Natural killer cell (primary cell): Measurements from ENCODE around the gene PLXDC1. TPM values are rescaled to one million over a fixed set of nuclear protein-coding genes. Genes with fewer than 3 reads are reported as not detected.
"Not testable (repeated sequence)": the region's sequence is repeated elsewhere in the genome, so short reads cannot be mapped to it uniquely, and the experiment has no call there.

Source experiments
- ATAC-seq, 3 donors: fragments of 150-1000 bp in 2 of 3; fragments of 200-7000 bp in 1 of 3; cut with Tn5 transposase; 1 replicate in 1 of 3; 2 replicates in 2 of 3; pipeline ENCODE4 v1.10.0; 2021; ENCODE audit warnings: mild to moderate bottlenecking in 2 of 3, moderate library complexity in 2 of 3
- DNase-seq, 2 donors: peaks; one replicate each; pipeline versions ENCODE4 v3.0.0 to v3.0.0-alpha.2; 2013 to 2021; ENCODE audit warnings: mixed read lengths in 1 of 2
- H3K27ac ChIP-seq: one replicate; pipeline ENCODE4 v1.5.1; 2013; ENCODE audit warnings: mild to moderate bottlenecking, low read length
- H3K27me3 ChIP-seq: one replicate; pipeline ENCODE4 v1.6.1; 2013; ENCODE audit warnings: low read length; ENCODE audit not compliant: control insufficient read depth, insufficient read depth
- H3K36me3 ChIP-seq: one replicate; pipeline ENCODE4 v1.6.1; 2013; ENCODE audit warnings: low read length; ENCODE audit not compliant: control insufficient read depth, insufficient read depth
- H3K4me1 ChIP-seq: one replicate; pipeline ENCODE4 v1.6.1; 2013; ENCODE audit warnings: low read length; ENCODE audit not compliant: control insufficient read depth, insufficient read depth
- H3K4me3 ChIP-seq: one replicate; pipeline ENCODE4 v1.5.1; 2013; ENCODE audit warnings: low read length
- H3K9me3 ChIP-seq: one replicate; pipeline ENCODE4 v1.6.1; 2013; ENCODE audit warnings: low read length; ENCODE audit not compliant: control insufficient read depth, insufficient read depth
- H3K27ac Mint-ChIP-seq, 2 donors: one replicate each; pipeline ENCODE4 v1.8.0; 2022; ENCODE audit warnings: mild to moderate bottlenecking in 2 of 2, mixed read lengths in 2 of 2, moderate library complexity in 1 of 2
- H3K27me3 Mint-ChIP-seq, 2 donors: one replicate each; pipeline ENCODE4 v1.8.0; 2022; ENCODE audit warnings: low read depth in 2 of 2, mixed read lengths in 2 of 2
- H3K36me3 Mint-ChIP-seq: one replicate; pipeline ENCODE4 v1.8.0; 2022; ENCODE audit warnings: mixed read lengths
- H3K4me1 Mint-ChIP-seq, 2 donors: one replicate each; pipeline ENCODE4 v1.8.0; 2022; ENCODE audit warnings: mixed read lengths in 2 of 2
- H3K4me3 Mint-ChIP-seq: one replicate; pipeline ENCODE4 v1.8.0; 2022; ENCODE audit warnings: mild to moderate bottlenecking, moderate library complexity, mixed read lengths
- H3K9me3 Mint-ChIP-seq, 2 donors: one replicate each; pipeline ENCODE4 v1.8.0; 2022; ENCODE audit warnings: mixed read lengths in 2 of 2
- WGBS: methylation state at CpG from one replicate; pipeline ENCODE4 v1.1.7; 2013; ENCODE audit warnings: missing lambda C conversion rate; ENCODE audit not compliant: insufficient coverage; 5-methylcytosine and 5-hydroxymethylcytosine counted together
- intact Hi-C: fragments of 100-400 bp; cut with micrococcal nuclease; formaldehyde crosslinking; loops from one replicate; pipeline ENCODE4 v1.14.2; 2022
- total RNA-seq, 4 donors: library from RNA; stranded (reverse); fragments of 120-200 nt in 1 of 4; gene quantifications; one replicate each; pipeline versions ENCODE4 v1.2.3 to v1.2.4, GENCODE V29; 2013 to 2022
- TF ChIP-seq, protein P1 (sequence below): fragments of 200-600 bp; IDR thresholded peaks from one replicate; pipeline ENCODE4 v1.8.0; 2022; ENCODE audit warnings: antibody characterized with exemption

PLXDC1 gene
- total RNA-seq, 3 donors from 2014 or later (not counting 1 experiment from before 2014, with no cell fraction given), result 5.7 to 53.6 (median 15.9) TPM

DNA sequence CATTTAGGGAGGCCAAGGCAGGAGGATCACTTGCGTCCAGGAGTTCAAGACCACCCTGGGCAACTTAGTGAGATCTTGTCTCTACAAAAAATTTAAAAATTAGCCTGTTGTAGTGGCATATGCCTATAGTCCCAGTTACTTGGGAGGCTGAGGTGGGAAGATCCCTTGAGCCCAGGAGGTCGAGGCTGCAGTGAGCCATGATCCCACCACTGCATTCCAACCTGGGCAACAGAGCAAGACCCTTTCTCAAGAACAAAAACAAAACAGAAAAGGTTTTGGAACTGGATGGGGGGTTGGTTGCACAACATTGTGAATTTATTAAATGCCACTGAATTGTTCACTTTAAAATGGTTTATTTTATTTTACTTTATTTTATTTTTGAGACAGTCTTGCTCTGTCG lies 21.2 kb downstream of the PLXDC1 start:
- Histone ChIP-seq H3K4me1 (no peaks in the 10 kb centered on the region), H3K4me3 (no peak overlapping the region), H3K36me3 (no peaks in the 10 kb centered on the region), H3K27me3 (no peaks in the 10 kb centered on the region), H3K9me3 (no peaks in the 10 kb centered on the region), H3K27ac (no peak overlapping the region)
- intact Hi-C loops, result no loop called here
- TF ChIP-seq, protein P1, sequence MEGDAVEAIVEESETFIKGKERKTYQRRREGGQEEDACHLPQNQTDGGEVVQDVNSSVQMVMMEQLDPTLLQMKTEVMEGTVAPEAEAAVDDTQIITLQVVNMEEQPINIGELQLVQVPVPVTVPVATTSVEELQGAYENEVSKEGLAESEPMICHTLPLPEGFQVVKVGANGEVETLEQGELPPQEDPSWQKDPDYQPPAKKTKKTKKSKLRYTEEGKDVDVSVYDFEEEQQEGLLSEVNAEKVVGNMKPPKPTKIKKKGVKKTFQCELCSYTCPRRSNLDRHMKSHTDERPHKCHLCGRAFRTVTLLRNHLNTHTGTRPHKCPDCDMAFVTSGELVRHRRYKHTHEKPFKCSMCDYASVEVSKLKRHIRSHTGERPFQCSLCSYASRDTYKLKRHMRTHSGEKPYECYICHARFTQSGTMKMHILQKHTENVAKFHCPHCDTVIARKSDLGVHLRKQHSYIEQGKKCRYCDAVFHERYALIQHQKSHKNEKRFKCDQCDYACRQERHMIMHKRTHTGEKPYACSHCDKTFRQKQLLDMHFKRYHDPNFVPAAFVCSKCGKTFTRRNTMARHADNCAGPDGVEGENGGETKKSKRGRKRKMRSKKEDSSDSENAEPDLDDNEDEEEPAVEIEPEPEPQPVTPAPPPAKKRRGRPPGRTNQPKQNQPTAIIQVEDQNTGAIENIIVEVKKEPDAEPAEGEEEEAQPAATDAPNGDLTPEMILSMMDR, result no peak
- H3K27me3 Mint-ChIP-seq, result peaks cover 0 to 3% of the 10 kb centered on the region in 2 donors
- H3K9me3 Mint-ChIP-seq, result no peaks in the 10 kb centered on the region
- no peaks in the 10 kb centered on the region for H3K36me3 Mint-ChIP-seq
- WGBS, result 100% methylated on average over 2 of the region's 3 CpGs
- ATAC-seq (no peak), DNase-seq (no peak)
- H3K27ac Mint-ChIP-seq, result no peak overlapping the region
- H3K4me3 Mint-ChIP-seq, result no peak overlapping the region
- no peaks in the 10 kb centered on the region for H3K4me1 Mint-ChIP-seq

GRCh38 chr17:39129544-39129943 lies 21.9 kb downstream of the PLXDC1 start:
- H3K36me3 ChIP-seq, H3K9me3 ChIP-seq, H3K9me3 Mint-ChIP-seq, H3K36me3 Mint-ChIP-seq, H3K4me1 Mint-ChIP-seq, intact Hi-C loops, H3K27me3 Mint-ChIP-seq, H3K4me3 ChIP-seq, H3K27ac ChIP-seq, DNase-seq, H3K27ac Mint-ChIP-seq, H3K4me3 Mint-ChIP-seq, H3K4me1 ChIP-seq, H3K27me3 ChIP-seq, ATAC-seq: not testable (repeated sequence)
- 95% methylated on average over 3 of the region's 6 CpGs for WGBS

DNA sequence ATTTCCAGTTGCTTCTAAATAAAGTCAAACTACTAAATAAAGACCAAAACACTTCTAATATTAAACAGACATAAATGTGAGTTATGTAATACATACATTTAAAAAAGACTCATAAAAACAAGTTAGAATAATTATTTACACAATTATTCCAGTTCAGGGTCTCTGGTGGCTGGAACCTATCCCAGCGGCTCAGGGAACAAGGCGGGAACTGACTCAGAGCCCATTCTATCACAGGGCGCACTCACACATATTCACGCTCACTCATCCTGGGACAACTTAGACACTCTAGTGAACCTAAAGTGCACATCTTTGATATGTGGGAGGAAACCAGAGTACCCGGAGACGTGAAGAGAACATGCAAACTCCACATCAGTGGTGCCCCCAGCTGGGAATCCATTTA lies 25.0 kb downstream of the PLXDC1 start:
- no peaks in the 10 kb centered on the region for H3K4me1 ChIP-seq
- H3K9me3 Mint-ChIP-seq, result no peaks in the 10 kb centered on the region
- WGBS, result 84% methylated on average over 6 of the region's 6 CpGs

GRCh38 chr17:39125143-39125875 lies 26.1 kb downstream of the PLXDC1 start:
- Mint-ChIP-seq H3K27me3 (no peaks in the 10 kb centered on the region), H3K4me3 (no peak overlapping the region), H3K27ac (no peak overlapping the region), H3K4me1 (no peaks in the 10 kb centered on the region), H3K36me3 (no peaks in the 10 kb centered on the region), H3K9me3 (no peaks in the 10 kb centered on the region)
- H3K27ac ChIP-seq, result no peak overlapping the region
- no peak for DNase-seq
- H3K9me3 ChIP-seq, result no peaks in the 10 kb centered on the region
- no peaks in the 10 kb centered on the region for H3K36me3 ChIP-seq
- no peak overlapping the region for H3K4me3 ChIP-seq
- TF ChIP-seq, protein P1, result no peak
- no peaks in the 10 kb centered on the region for H3K4me1 ChIP-seq
- ATAC-seq, result no peak
- WGBS, result 96% methylated on average over 2 of the region's 2 CpGs
- H3K27me3 ChIP-seq, result no peaks in the 10 kb centered on the region
- intact Hi-C loops, result no loop called here

More for the DNA sequence above, 25.0 kb downstream of the PLXDC1 start:
- Mint-ChIP-seq H3K27me3 (no peaks in the 10 kb centered on the region), H3K36me3 (no peaks in the 10 kb centered on the region), H3K4me1 (no peaks in the 10 kb centered on the region), H3K4me3 (no peak overlapping the region), H3K27ac (no peak overlapping the region)
- intact Hi-C loops, result no loop called here
- Histone ChIP-seq H3K9me3 (no peaks in the 10 kb centered on the region), H3K27me3 (no peaks in the 10 kb centered on the region), H3K27ac (no peak overlapping the region), H3K36me3 (no peaks in the 10 kb centered on the region), H3K4me3 (no peak overlapping the region)
- ATAC-seq, result no peak
- no peak for DNase-seq
- TF ChIP-seq, protein P1, result no peak
